ENCODE results near the gene WFIKKN2.

GRCh38 chr17:50865060-50865867, 29.9 kb downstream of the WFIKKN2 start:
- TF ChIP-seq POLR2AphosphoS5 (IDR thresholded peaks at IDR 0.05; ENCODE audit: low read depth, low read length) (0 out of 2 replicates have a peak, but pooled peaks have one; percentile 36), FOXP2 (optimal IDR thresholded peaks at IDR 0.05; ENCODE audit: borderline replicate concordance, extremely low read depth, extremely low read length, insufficient read depth) (no peak), REST (IDR thresholded peaks at IDR 0.05; ENCODE audit: insufficient read depth in 1 of 2, low read depth in 2 of 2, low read length in 2 of 2) (0 out of 4 replicates have a peak, but pooled peaks of 1 of the 2 experiments have one; percentile 18), TAF1 (IDR thresholded peaks at IDR 0.05; ENCODE audit: borderline replicate concordance, insufficient read depth, low read length) (peak; percentile 59; the same call in 1 of the 2 replicates), SIN3A (IDR thresholded peaks at IDR 0.05; ENCODE audit: borderline replicate concordance, insufficient read depth, low read length) (peak; percentile 76; the same call in 1 of the 2 replicates)
